CD1c-positive myeloid dendritic cell (primary cell): ENCODE data around the gene TTC1.
"Not testable (repeated sequence)": the region's sequence is repeated elsewhere in the genome, so short reads cannot be mapped to it uniquely, and the experiment has no call there.

Experiments used
- DNase-seq: peaks from one replicate; pipeline ENCODE4 v3.0.0-alpha.2; 2016; ENCODE audit errors: extremely low spot score

The TTC1 gene

DNA sequence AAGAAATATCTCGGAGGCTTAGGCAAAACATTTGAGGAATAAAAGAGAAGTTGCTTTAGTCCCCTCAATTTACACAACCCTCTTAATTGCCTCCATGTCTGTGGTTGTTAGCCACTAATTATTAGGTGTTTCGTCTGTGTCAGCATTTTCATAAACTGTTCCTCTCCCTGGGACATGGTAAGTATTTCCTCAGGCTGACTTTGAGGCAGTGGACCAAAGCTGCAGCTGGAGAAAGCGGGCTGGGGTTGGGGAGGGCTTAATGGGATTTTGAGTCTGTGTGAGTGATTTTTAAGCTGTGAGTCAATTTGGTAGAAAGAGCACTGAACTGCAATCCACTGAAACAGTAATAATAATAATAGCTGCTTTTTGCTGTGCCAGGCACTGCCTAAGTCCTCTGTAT is 13.0 kb upstream of the TTC1 start:
- DNase-seq: no peak

DNA sequence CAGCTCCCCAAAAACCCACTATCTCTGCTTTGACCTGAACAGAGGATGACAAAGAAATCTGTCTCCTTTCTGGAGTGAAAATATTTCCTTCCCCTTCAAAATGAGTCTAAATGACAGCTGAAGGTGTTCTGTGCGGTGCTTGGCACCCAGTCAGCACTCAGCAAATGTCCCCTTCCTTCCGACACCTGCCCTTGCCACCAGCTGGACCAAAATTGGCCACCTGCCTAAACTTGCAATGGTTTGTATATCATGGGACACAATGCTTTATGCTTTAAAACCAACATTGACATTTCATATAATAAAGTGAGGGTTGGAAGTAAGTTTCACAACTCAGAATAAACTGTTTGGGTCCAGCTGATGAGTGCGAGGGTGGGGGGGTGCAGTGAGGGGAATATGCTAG is 7.5 kb upstream of the TTC1 start:
- DNase-seq: no peak

DNA sequence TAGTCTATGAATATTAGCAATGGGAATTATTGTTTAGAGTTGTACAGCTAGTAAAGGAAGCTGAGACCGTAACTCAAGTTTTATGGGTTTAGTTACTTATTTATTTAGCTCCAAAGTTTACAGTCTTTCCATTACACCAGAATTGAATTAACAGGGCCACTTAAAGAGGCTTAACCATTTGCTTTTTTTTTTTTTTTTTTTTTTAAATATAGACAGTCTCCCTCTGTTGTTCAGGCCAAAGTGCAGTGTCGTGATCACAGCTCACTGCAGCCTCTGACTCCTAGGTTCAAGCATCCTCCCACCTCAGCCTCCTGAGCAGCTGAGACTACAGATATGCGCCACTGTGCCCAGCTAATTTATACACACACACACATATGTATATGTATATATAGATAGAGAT is 1.4 kb upstream of the TTC1 start:
- DNase-seq: no peak

DNA sequence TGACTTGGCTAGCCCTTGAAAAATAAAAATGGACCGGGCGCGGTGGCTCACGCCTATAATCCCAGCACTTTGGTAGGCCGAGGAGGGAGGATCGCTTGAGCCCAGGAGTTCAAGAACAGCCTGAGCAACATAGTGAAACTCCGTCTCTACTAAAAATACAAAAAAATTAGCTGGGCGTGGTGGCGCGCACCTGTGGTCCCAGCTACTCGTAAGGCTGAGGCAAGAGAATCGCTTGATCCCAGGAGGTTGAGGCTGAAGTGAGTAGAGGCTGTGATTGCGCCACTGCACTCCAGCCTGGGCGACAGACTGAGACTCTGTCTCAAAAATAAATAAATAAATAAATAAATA is 436 bp upstream of the TTC1 start:
- not testable (repeated sequence) for DNase-seq

DNA sequence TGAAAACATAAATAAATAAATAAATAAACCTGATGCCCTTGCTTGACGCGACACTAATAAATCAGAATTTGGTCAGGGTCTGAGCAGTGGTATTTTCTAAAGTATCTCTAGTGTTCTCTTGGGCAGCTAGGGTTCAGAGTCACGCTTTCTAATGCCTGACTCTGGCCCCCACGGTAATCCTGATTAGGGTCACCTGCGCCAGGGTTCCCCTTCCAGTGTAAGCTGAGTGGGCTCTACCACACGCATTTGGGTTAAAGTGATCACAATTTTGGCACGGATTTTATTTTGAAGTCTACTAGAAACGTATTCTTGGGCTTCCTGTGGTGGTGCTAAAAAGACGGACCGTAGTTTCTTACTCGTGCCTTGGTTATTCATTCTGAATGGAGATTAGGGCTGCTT is 651 bp downstream of the TTC1 start:
- peak; percentile 42 for DNase-seq

DNA sequence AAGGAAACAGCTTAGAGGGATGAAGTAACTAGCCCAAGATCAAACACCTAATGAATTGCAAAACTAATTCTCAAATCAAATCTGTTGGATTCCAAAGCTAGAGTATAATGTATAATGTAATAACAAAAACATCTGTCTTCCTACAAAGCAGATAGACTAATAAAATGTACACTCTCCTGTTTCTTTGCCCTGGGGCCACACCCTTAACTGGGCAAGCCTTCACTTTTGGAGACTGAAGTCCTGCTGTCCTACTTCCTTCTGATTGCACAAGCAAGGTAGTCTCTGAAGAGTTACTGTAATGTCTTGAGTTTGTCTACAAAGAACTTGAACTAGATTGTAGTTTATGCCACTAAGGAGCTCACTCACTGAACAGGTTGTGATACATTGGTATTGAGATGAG is 2.5 kb downstream of the TTC1 start:
- no peak for DNase-seq

DNA sequence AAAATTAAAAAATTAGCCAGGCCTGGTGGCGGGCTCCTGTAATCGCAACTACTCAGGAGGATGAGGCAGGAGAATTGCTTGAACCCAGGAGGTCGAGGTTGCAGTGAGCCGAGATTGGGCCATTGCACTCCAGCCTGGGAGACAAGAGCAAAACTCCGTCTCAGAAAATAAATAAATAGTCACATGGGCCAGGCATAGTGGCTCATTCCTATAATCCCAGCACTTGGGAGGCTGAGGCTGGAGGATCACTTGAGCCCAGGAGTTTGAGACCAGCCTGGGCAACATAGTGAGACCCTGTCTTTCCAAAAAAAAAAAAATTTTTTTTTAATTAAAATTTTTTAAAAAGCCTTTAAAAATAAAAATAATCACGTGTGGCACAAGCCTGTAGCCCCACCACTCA is 5.3 kb downstream of the TTC1 start:
- not testable (repeated sequence) for DNase-seq

DNA sequence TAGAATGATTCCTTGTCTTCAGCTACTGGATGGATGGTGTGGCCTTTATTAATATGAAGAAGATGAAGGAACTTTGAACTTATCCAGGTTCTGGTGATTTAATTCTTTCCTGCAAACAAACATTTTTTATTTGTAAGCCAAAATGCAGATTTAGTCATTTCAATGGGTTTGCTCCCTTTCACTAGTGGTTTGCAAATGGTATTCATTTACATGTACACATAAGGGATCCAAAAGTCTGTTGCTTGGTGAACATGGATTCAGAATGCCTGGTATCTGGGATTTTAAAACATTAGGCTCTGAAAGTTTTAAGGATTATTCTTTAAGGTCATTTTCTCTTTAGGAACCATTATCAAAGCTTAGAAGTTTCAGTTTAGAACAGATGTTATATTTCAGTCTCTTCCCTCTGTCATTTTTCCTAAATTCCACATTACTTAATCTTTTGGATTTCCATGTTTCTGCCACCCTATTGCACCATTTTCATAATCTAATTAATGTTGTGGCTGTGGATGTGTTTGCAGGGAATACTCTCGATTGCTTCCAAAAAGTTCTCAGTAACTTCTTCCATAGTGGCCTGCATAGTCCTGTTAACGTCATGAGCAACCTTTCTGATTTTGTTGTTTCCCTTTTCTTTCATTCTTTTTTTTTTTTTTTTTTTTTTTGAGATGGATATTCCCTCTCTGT is 10.1 kb downstream of the TTC1 start:
- no peak for DNase-seq

DNA sequence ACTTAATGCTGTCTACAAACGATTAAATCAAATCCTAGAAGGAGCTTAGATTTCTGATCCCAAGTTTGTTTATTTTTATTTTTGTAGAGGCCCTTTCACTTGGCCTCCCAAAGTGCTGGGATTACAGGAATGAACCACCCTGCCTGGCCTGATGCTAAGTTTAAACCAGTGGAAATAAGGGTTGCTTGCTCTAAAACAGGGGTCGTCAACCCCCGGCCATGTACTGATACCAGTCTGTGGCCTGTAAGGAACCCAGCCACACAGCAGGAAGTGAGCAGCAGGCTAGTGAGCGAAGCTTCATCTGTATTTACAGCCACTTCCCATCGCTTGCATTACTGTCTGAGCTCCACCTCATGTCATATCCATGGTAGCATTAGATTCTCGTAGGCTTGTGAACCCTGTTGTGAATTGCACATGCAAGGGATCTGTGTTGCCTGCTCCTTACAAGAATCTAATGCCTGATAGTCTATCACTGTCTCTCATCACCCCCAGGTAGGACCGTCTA is 11.4 kb downstream of the TTC1 start:
- DNase-seq: no peak

DNA sequence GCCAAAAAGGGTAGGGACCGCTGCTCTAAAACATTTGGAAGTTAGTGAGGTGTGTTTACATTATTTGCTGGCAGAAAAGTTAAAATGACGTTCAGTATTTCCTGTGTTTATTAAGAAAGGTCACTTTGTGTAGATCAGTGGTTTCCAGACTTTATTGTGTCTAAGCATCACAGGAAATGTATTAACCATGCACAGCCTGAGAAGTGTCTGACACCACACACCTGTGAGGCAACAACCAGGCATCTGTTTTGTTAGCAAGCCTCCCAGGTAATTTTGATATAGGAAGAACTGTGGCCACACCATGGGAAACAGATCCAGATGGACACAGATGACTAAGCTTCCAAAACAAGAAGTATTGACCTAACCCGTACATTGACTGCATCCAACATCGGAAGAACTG is 12.0 kb downstream of the TTC1 start:
- DNase-seq: no peak

DNA sequence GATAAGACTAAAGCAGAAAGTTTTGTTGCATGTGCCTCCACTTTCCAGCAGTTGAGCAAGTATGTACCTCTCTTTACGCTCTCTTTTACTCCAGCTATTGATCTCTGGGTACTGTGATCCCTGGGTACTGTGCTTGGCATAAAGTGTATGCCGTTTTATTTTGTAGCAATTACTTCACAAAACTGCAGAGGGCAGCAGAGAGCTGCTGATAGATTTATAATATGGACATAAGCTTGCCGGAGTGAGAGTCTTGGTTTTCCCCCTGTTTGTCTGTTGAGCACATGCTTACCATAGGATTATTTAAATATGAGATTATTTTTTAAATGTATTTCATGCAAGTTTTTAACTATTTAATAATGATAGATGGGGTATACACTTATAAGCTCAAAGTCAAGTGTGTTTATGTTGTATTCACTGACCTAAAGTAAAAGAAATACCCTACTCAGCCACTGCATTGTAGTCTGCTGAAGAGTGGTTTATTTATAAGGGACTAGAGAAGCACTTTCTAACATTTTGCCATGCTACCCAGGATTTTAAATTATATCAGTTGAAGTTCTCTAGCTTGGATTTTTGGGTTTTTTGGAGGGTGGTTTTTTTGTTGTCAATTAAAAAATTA is 13.0 kb downstream of the TTC1 start:
- DNase-seq: peak; percentile 74

DNA sequence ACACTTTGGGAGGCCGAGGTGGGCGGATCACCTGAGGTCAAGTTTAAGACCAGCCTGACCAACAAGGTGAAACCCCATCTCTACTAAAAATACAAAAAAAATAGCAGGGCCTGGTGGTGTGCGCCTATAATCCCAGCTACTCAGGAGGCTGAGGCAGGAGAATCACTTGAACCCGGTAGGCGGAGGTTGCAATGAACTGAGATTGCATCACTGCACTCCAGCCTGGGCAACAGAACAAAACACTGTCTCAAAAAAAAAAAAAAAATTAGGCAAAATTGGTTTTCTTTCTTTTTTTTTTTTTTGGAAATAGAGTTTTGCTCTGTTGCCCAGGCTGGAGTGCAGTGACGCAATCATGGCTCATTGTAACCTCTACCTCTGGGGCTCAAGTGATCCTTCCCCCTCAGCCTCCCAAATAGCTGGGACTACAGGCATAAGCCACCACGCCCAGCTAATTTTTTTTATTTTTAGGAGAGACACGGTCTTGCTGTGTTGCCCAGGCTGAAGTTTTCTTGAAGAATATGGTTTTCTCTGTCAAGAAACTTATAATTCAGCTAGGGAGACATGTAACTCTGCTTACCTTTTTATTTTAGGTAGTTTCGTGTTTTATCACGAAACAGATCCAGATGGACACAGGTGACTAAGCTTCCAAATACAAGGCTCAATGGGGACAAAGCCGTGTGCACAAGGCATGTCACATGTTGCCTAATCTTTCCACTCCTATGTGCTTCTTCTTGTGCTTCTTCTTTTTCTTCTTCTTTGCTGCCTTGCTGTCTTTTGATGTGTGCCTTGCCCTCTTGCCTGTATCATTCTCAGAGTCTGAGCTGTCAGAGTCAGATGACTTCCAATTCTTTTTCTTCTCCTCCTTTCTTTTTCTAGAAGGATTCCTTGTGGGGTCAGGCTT is 14.3 kb downstream of the TTC1 start:
- DNase-seq: no peak

DNA sequence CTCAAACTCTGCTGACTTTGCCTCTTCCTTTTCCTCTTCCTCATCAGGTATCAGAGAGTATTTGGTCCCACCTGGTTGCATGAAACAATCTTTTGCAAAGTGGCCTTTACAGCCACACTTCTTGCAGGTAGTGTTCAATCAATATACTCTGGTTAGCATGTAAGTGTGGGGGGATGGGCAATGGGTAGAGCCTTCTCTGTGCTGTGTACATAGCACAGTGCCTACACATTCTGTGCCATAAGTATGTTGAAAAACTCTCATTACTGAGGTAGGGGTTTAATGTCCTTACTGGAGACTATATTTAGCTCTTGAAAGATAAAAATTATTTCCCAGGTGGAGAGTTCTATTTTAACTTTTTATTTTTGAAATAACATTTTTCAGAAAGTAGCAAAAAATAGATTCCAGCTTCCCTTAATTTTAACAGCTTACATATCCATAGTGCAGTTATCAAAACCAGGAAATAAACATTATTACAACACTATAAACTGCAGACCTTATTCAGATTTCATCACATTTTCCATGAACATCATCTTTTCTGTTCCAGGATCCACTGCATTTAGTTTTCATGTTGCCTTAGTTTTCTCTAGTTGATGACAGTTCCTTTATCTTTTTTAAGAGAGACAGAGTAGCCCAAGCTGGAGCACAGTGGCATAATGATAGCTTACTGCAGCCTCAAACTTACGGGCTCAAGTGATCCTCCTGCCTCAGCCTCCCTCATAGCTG is 15.1 kb downstream of the TTC1 start:
- no peak for DNase-seq

DNA sequence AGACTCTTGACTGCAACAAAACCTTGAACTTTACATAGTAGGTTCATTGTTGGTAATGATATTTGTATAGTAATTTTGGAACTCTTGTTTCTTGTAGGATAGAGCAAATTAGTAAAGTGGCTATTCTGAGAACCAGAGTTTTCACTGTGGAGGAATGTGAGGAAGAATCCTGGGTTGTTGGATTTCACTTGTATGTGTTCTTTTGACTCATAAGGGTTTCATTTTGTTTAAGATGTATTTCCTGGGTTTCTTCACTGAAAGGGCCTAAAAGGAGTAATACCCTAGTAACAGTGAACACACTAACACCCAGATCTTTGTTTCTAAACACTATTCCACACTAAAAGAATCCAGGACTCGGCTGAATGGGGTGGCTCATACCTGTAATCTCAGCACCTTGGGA is 20.1 kb downstream of the TTC1 start:
- no peak for DNase-seq

DNA sequence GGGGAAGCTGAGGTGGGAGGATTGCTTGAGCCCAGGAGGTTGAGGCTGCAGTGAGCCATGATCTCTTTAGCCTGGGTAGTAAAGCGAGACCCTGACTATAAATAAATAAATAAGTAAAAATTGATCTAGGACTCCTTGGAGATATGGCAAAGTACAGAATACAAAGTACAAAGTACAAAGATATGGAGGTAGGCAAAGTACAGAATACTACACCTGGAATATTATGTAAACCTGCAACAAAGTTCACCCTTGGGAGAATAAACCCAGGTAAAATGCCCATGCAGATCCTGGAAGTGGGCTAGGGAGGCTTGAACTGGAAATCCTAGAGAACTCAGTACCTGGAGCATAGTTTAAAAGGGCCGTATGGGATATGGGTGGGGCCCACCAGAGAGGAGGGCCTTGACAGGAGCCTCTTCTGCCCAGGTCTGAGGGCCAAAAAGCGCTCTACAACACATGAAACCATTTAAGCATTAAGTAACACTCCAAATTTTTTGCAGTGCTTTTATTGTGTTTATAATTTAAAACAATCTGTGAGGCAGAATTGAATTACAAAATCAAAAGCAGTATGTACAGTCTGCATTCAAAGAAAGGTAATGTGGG is 20.7 kb downstream of the TTC1 start:
- DNase-seq: no peak

DNA sequence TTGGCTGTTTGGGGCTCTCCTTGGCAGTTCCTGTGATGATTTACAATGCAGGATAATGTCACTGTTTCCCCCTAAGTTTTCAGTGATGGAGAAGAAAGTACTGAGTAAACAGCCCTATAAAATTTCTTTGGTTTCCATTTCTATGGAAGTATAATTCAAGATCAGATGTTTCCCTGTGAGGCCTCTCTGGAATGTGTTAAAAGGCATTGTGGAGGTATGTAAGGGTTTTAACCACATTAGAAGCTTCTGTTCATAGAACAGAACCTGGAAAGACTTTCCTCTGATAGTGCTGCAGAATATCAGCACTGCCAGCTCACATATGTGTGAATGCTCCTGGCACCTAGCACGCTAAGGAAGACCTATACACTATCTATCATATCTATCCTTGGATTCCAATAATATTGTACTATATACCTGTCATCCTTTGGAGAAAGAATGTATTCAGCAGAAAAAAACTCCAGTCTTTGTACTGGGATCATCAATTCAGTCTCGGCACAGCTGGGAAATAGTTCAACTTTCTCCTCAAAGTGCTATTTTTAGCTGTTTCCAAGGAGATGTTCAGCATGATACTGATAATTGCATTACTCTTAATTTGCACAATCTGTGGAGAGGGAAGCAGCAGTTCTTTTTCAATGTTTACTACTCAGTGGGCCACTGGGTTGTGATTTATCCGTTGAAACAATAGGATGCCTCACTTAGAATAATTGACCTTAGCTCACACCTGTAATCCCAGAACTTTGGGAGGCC is 21.9 kb downstream of the TTC1 start:
- DNase-seq: no peak

DNA sequence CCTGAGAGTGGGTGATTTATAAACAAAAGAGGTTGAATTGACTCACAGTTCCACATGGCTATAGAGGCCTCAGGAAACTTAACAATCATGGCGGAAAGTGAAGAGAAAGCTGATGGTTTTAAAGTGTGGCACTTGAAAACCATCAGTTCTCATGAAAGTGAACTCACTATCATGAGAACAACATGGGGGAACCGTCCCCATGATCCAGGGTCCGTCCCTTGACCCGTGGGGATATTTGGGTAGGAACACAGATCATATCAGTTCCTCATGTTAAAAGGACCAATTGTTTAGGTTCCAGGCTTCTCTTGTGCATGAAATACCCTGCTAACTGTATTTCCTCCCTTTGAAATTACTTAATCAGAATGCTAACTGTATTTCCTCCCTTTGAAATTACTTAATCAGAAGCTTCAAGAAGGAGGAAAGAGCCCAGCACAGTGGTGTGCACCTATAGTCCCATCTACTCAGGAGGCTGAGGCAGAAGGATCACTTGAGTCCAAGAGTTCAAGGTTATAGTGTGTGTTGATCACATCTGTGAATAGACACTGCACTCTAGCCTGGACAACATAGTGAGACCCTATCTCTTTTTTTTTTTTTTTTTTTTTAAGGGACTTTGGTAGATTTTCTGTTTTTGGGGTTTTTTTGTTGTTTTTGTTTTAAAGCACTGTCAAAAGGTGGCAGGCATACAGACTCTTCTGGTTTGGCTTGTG is 24.8 kb downstream of the TTC1 start:
- DNase-seq: no peak

DNA sequence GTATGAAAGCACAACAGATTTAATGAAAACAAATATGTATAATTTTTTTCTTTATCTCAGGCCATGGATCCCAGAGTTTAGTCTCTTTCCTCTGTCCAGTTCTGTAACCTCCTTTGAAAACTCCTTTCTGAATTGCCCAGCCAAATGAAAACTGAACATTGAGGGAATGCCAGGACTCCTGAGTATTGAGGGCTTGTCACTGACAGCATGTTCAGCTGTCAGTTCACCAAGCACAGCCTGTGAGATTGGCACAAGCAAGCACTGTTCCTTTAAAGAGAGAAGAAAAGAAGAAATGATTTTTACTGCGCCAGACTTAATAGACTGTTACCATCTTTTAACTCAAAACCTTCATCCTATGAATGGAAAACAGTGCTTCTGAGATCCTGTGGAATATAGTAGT is 27.3 kb downstream of the TTC1 start:
- DNase-seq: no peak

DNA sequence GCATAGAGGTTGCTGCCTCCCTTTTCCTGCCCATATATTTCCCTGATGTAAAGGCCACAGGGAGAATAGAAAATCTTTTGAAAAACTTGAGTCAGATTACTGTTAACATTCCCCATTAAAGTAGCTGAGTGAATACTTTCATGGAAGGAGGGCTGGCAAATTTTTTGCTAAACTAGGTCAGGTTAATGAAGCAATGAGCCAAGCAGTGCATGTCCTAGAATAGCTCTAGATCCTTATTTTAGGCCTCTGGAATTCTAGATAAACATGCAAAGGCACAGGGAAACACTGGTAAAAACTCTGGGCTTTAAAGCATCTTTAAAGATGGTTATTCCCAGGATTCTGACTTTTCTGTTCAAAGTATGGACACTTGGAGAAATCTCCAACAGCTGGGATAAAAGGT is 27.9 kb downstream of the TTC1 start:
- DNase-seq: no peak

DNA sequence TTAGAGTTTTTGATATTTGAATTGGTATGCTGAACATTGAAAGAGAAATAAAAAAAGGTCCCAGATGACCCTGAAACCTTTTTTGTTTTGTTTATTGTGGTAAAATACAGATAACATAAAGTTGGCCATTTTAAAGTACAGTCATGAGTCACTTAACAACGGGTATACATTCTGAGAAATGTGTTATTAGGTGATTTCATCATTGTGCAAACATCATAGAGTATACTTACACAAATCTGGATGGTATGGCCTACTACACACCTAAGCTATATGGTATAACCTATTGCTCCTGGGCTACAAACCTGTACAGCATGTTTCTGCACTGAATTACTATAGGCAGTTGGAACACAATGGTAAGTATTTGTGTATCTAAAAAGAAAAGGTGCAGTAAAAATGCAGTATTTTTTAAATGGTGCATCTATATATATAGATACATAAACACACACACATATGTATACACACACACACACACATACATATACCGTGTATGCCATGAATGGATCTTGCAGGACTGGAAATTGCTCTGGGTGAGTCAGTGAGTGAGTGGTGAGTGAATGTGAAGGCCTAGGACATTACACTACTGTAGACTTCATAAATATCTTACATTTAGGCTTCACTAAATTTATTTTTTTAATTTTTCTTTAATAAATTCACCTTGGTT is 31.0 kb downstream of the TTC1 start:
- DNase-seq: no peak
